Lower lobe of right lung (tissue), 2 donors: ENCODE data around the gene GRHL1. TPM values are rescaled to one million over a fixed set of nuclear protein-coding genes. Genes with fewer than 3 reads are reported as not detected.

ENCODE experiments used
- ATAC-seq, 2 donors: fragments of 200-7000 bp; cut with Tn5 transposase; one replicate each; pipeline ENCODE4 v1.9.1; 2020 to 2022; ENCODE audit warnings: mild to moderate bottlenecking in 2 of 2, moderate library complexity in 2 of 2
- DNase-seq: peaks from one replicate; pipeline ENCODE4 v3.0.0-alpha.2; 2020
- H3K27ac ChIP-seq: fragments of 200-600 bp; one replicate; pipeline ENCODE4 v1.8.0; 2022
- H3K27me3 ChIP-seq: fragments of 200-600 bp; one replicate; pipeline ENCODE4 v1.8.0; 2022; ENCODE audit warnings: low read depth
- H3K36me3 ChIP-seq: fragments of 200-600 bp; one replicate; pipeline ENCODE4 v1.8.0; 2022; ENCODE audit warnings: mild to moderate bottlenecking
- H3K4me1 ChIP-seq: fragments of 200-600 bp; one replicate; pipeline ENCODE4 v1.8.0; 2022
- H3K4me3 ChIP-seq: fragments of 200-600 bp; one replicate; pipeline ENCODE4 v1.8.0; 2022; ENCODE audit warnings: mild to moderate bottlenecking
- H3K9me3 ChIP-seq: fragments of 200-600 bp; one replicate; pipeline ENCODE4 v1.8.0; 2022
- CTCF ChIP-seq: fragments of 200-600 bp; IDR thresholded peaks from one replicate; pipeline ENCODE4 v1.8.0; 2022; ENCODE audit warnings: antibody characterized with exemption, mild to moderate bottlenecking
- intact Hi-C: fragments of 100-400 bp; cut with DNase I; formaldehyde crosslinking; loops from one replicate; pipeline ENCODE4 v1.11.0; 2022
- total RNA-seq: library from RNA; stranded (reverse); fragmentation: NEBNext Ultra II Directional; extraction: Animal tissue kit (Norgen Biotek cat#: 25700); gene quantifications from one replicate; pipeline ENCODE4 v1.2.1, GENCODE V29; 2021
- donor health status: DM: no; HTN: yes; CAD: no; lungs with severe emphysema.

The GRHL1 gene
- total RNA-seq, 1 donor from 2014 or later, result 6.5 TPM

DNA sequence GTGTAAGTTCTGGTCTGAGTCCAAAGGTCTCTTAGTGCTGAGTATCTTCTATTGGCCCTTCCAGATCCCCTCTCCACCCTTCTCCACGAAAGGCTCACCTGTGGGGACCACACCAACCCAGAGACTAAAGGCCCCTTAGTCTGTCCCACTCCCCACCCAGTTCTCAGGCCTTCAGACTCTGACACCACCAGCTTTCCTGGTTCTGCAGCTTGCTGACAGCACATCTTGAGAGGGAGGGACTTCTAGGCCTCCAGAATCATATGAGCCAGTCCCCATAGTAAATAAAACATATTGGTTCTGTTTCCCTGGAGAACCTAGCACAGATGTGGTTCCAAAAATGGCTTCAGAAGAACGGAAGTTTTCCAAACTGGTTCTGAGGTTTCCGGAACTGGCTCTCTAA is 53.3 kb downstream of the GRHL1 start:
- Histone ChIP-seq H3K27ac (no peak overlapping the region), H3K4me3 (no peak overlapping the region), H3K4me1 (peaks cover 23% of the 10 kb centered on the region), H3K36me3 (no peaks in the 10 kb centered on the region), H3K9me3 (no peaks in the 10 kb centered on the region), H3K27me3 (no peaks in the 10 kb centered on the region)
- TF ChIP-seq CTCF, result no peak
- intact Hi-C loops, result no loop called here
- ATAC-seq (no peak), DNase-seq (no peak)

- ATAC-seq, result no peak
- intact Hi-C loops, result no loop called here
- no peaks in the 10 kb centered on the region for H3K27me3 ChIP-seq
Observed at GRCh38 chr2:10005461-10006235, 54.2 kb downstream of the GRHL1 start.

GRCh38 chr2:10006236-10007161 is 55.0 kb downstream of the GRHL1 start:
- Histone ChIP-seq H3K4me3 (no peak overlapping the region), H3K27ac (no peak overlapping the region)
- ATAC-seq, result peak; percentile 21 to 57

More at GRCh38 chr2:10005461-10006235, 54.2 kb downstream of the GRHL1 start:
- H3K27ac ChIP-seq, result no peak overlapping the region
- no peak overlapping the region for H3K4me3 ChIP-seq
- H3K36me3 ChIP-seq, result no peaks in the 10 kb centered on the region
- DNase-seq, result peak; percentile 24
- no peaks in the 10 kb centered on the region for H3K9me3 ChIP-seq
- no peak for TF ChIP-seq CTCF
- peaks cover 29% of the 10 kb centered on the region for H3K4me1 ChIP-seq

DNA sequence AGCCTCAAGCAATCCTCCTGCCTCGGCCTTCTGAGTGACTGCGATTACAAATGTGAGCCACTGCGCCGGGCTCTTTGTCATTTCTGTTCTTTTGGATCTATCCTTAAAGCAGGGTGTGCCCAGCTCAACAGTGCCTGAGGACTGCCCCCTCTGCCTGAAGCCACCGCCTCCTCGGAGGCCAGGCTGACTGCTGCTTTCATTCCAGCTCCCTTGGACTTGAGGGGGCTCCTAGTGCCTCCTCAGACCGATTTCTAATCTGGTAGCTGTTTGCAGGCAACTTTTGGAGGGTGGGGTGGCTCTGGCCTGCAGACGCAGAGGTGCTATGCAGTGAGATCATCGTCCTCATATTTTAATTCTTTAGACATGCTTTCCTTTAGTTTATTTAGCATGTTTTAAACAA is 55.9 kb downstream of the GRHL1 start:
- H3K9me3 ChIP-seq, result no peaks in the 10 kb centered on the region
- peak; percentile 16 for DNase-seq
- ATAC-seq, result no peak
- H3K27ac ChIP-seq, result no peak overlapping the region
- H3K4me3 ChIP-seq, result no peak overlapping the region
- TF ChIP-seq CTCF, result no peak
- no peaks in the 10 kb centered on the region for H3K27me3 ChIP-seq
- no peaks in the 10 kb centered on the region for H3K36me3 ChIP-seq
- peaks cover 29% of the 10 kb centered on the region for H3K4me1 ChIP-seq
- intact Hi-C loops, result no loop called here

More at GRCh38 chr2:10006236-10007161, 55.0 kb downstream of the GRHL1 start:
- Histone ChIP-seq H3K9me3 (no peaks in the 10 kb centered on the region), H3K4me1 (peaks cover 29% of the 10 kb centered on the region), H3K27me3 (no peaks in the 10 kb centered on the region), H3K36me3 (no peaks in the 10 kb centered on the region)
- DNase-seq, result peak; percentile 56
- no peak for TF ChIP-seq CTCF
- intact Hi-C loops, result no loop called here

- no peak for ATAC-seq
Observed at GRCh38 chr2:10007921-10008808, 56.7 kb downstream of the GRHL1 start.

More at GRCh38 chr2:10007921-10008808, 56.7 kb downstream of the GRHL1 start:
- Histone ChIP-seq H3K9me3 (no peaks in the 10 kb centered on the region), H3K4me1 (peaks cover 29% of the 10 kb centered on the region), H3K27me3 (no peaks in the 10 kb centered on the region), H3K4me3 (no peak overlapping the region), H3K27ac (no peak overlapping the region), H3K36me3 (no peaks in the 10 kb centered on the region)
- DNase-seq, result peak; percentile 36
- intact Hi-C loops, result no loop called here
- no peak for TF ChIP-seq CTCF
